ENCODE results near the gene IQSEC3.
"Not testable (repeated sequence)": the region's sequence is repeated elsewhere in the genome, so short reads cannot be mapped to it uniquely, and the experiment has no call there.

The IQSEC3 gene

GRCh38 chr12:180445-180844 is 113.9 kb downstream of the IQSEC3 start:
- H3K4me3 ChIP-seq (ENCODE audit: low read depth, low read length), result no peak overlapping the region
- TF ChIP-seq, protein P1, sequence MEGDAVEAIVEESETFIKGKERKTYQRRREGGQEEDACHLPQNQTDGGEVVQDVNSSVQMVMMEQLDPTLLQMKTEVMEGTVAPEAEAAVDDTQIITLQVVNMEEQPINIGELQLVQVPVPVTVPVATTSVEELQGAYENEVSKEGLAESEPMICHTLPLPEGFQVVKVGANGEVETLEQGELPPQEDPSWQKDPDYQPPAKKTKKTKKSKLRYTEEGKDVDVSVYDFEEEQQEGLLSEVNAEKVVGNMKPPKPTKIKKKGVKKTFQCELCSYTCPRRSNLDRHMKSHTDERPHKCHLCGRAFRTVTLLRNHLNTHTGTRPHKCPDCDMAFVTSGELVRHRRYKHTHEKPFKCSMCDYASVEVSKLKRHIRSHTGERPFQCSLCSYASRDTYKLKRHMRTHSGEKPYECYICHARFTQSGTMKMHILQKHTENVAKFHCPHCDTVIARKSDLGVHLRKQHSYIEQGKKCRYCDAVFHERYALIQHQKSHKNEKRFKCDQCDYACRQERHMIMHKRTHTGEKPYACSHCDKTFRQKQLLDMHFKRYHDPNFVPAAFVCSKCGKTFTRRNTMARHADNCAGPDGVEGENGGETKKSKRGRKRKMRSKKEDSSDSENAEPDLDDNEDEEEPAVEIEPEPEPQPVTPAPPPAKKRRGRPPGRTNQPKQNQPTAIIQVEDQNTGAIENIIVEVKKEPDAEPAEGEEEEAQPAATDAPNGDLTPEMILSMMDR (IDR thresholded peaks at IDR 0.05; ENCODE audit: low read depth, low read length, missing control alignments), result no peak
- DNase-seq (ENCODE audit: low read depth), result peak; percentile 3

DNA sequence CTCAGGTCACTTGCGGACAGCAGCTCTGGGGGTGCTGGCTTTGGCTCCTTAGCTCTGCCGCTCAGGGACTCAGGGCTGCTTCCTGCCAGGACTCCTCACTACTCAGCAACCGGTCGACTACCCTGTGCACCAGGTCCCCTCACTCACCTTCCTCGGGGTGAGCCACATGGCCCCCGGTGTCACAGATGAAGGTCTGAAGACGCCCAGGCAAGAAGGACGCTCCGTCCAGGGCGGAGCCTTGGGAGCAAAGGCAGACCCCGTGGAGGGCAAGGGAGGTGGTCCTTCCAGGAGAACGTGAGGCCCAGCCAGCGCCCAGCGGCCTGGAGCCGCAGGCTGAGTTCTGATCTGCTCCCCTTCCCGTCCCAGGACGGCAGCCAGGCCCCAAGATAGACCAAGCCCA is 115.4 kb downstream of the IQSEC3 start:
- no peak for DNase-seq (ENCODE audit: low read depth)
- TF ChIP-seq, protein P1 (IDR thresholded peaks at IDR 0.05; ENCODE audit: low read depth, low read length, missing control alignments), result no peak
- H3K4me3 ChIP-seq (ENCODE audit: low read depth, low read length), result no peak overlapping the region

DNA sequence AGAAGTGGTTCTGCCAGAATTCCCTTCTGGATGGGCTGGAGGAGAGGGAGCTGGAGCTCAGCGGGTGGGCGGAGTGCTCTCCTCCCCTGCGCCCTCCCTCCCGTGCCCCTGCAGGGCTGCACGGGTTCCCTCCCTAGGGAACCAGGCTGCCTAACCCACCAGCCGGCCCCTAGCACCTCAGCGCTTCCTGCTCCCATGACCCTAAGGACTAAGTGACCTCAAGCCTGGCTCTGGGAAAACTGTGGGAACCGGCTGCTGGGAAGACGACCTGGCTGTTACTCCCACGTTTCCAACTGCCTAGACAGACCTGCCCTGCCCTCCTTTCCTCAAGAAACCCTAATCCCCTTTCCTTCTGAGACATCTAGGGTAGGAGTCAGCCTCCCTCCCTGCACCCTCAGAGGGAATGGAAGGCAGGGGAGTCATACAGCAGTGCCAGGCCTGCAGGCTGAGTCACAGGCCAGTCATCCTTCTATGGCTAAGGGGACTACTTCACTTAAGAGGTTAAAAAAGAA is 115.9 kb downstream of the IQSEC3 start:
- DNase-seq (ENCODE audit: low read depth), result no peak
- TF ChIP-seq, protein P1 (IDR thresholded peaks at IDR 0.05; ENCODE audit: low read depth, low read length, missing control alignments), result no peak
- H3K4me3 ChIP-seq (ENCODE audit: low read depth, low read length), result no peak overlapping the region

- TF ChIP-seq, protein P1 (IDR thresholded peaks at IDR 0.05; ENCODE audit: low read depth, low read length, missing control alignments), result no peak
- no peak overlapping the region for H3K4me3 ChIP-seq (ENCODE audit: low read depth, low read length)
- DNase-seq (ENCODE audit: low read depth), result no peak
Measured at GRCh38 chr12:184811-185575, 118.4 kb downstream of the IQSEC3 start.

- DNase-seq (ENCODE audit: low read depth), result no peak
- H3K4me3 ChIP-seq (ENCODE audit: low read depth, low read length), result no peak overlapping the region
- TF ChIP-seq, protein P1 (IDR thresholded peaks at IDR 0.05; ENCODE audit: low read depth, low read length, missing control alignments), result no peak
Measured at GRCh38 chr12:185576-185955, 119.0 kb downstream of the IQSEC3 start.

DNA sequence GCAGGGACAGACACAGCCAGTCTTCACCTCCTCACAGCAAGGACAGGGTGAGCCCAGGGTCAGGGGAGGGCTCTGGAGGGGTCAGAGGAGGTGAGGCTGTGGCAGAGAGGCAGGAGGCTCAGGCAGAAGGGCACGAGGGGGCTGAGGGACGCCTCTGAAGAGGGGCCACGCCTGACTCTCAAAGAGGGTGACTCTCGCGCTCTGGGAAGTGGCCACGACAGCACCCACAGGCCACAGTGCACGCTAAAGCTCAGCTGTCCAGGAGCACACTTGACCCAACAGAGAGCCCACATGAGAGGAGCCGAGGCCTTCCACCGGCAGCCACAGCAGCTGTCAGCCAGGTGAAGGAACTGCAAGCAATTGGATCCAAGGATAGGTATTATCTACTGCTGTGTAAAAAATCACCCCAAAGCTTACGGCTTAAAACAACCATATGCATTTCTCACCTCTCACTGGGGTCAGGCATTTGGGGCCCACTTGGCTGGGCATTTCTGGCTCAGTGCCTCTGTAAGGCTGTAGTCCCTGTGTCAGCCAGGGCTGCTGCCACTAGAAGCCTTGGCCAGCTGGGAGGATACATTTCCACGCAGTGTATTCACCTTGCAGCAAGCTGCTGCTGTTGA is 119.5 kb downstream of the IQSEC3 start:
- TF ChIP-seq, protein P1 (IDR thresholded peaks at IDR 0.05; ENCODE audit: low read depth, low read length, missing control alignments), result no peak
- DNase-seq (ENCODE audit: low read depth), result no peak
- H3K4me3 ChIP-seq (ENCODE audit: low read depth, low read length), result no peak overlapping the region

GRCh38 chr12:187986-188909 is 121.7 kb downstream of the IQSEC3 start:
- H3K4me3 ChIP-seq (ENCODE audit: low read depth, low read length); DNase-seq (ENCODE audit: low read depth): not testable (repeated sequence)

Measured in GM12864 (cell line).